ENCODE measurements around the gene KLLN.
"Not testable (repeated sequence)": the region's sequence is repeated elsewhere in the genome, so short reads cannot be mapped to it uniquely, and the experiment has no call there.

KLLN gene, protein sequence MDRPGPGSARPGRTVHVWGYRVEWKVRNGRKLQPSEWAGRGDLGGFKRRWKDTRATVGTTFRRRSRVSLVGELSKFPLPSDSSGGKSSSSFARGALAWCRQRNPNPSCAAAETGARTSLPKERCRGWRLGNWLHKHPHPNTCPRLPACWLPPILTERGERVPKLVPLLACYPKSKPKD

GRCh38 chr10:87863053-87863943 lies at the start of gene KLLN, which contains the start of gene PTEN:
Gene KLLN, minus strand, starts transcription at chr10:87863533. Its CDS starts 1,046 bp downstream, at chr10:87862487.
Gene PTEN, plus strand, starts transcription at chr10:87863625. Its CDS starts 845 bp downstream, at chr10:87864470.
- peak; percentile 83 to 84 for DNase-seq

DNA sequence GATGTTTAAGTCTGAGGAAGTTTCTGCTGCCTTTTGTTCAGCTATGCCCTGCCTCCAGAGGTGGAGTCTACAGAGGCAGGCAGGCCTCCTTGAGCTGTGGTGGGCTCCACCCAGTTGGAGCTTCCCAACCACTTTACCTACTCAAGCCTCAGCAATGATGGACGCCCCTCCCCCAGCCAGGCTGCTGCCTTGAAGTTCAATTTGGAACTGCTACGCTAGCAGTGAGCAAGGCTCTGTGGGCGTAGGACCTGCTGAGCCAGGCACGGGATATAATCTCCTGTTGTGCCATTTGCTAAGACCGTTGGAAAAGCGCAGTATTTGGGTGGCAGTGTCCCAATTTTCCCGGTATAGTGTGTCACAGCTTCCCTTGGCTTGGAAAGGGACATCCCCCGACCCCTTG lies 40.1 kb upstream of the KLLN start:
- not testable (repeated sequence) for DNase-seq

GRCh38 chr10:87897957-87898356 lies 34.6 kb upstream of the KLLN start:
- DNase-seq: not testable (repeated sequence)

DNA sequence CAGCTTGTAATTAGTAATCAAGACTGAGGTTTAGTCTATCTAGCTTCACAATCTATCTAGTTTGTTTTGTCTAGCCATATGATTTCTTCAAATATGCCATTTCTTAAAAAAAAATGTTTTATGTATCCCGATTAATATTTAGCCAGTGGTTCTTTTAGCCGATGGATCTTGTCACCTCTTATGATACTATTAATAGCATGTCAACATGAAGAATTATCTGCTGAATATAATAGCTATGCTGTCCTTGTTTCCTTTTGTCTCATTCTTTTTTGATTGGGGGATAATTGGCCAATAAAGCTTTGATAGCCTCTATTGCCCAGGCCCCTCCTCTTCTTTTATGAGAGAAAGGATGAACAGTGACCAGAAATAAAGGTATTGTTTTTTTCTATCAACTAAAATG lies 32.9 kb upstream of the KLLN start:
- no peak for DNase-seq

GRCh38 chr10:87895430-87895829 lies 32.1 kb upstream of the KLLN start:
- no peak for DNase-seq

- no peak for DNase-seq
Measured at GRCh38 chr10:87887548-87888289, 24.4 kb upstream of the KLLN start.

DNA sequence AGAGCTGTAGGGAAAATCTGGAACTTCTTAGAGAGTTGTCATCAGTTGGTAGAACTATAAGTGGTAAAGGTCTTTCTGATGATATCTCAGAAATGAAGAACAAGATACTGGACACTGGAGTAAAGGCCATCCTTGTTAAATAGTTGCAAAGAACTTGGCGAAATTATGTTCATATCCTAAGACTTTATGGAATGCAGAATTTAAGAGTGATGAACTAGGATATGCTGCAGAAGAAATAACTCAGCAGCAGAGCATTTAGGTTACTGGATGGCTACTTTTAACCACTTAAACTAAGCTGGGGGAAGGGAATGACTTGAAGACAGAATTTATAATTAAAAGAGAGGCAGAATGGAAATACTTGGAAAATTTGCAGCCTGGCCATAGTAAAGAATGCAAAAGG lies 23.8 kb upstream of the KLLN start:
- DNase-seq: no peak

GRCh38 chr10:87886635-87887034 lies 23.3 kb upstream of the KLLN start:
- no peak for DNase-seq

GRCh38 chr10:87882555-87883294 lies 19.4 kb upstream of the KLLN start:
- DNase-seq: no peak

- DNase-seq: not testable (repeated sequence)
Measured at GRCh38 chr10:87881373-87882059, 18.2 kb upstream of the KLLN start.

DNA sequence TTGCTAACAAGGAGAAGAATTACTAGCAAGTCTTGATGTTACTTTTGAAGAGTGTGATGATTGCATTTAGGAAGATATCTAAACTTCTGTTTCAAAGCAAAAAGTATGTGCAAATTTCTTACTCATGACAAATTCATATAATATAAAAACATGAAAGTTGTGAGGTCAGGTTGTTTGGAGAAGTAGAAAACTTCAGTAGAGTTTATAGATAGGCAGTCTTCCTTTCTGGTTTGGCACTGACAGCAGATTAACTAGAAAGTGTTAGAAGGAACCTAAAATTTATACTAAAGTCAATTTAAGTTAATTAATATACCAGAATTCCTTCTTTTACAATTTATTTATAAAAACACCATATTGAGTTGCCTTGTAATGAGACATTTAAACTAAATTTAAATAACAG lies 17.0 kb upstream of the KLLN start:
- DNase-seq: no peak

- no peak for DNase-seq
Measured at GRCh38 chr10:87878664-87879459, 15.5 kb upstream of the KLLN start.

GRCh38 chr10:87875929-87876571 lies 12.7 kb upstream of the KLLN start:
- no peak for DNase-seq

DNA sequence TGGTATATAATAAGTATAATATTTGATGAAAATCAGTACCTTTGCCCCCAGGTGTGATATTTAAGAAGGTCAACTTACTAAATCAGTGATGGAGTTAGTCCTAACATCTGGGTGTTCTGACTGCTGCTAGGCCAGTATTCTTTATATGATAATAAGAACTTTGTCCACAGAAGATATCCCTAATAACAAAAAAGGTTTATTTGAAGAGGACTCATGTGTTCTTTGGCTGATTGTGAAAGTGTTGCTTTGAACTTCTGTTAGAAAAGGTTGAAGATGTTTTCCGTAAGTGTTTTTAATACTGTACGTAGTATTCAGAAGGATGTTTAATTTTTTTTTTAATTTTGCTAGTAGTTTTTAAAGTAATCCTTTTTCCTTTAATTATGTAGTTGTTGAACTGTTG lies 10.3 kb upstream of the KLLN start:
- no peak for DNase-seq

DNA sequence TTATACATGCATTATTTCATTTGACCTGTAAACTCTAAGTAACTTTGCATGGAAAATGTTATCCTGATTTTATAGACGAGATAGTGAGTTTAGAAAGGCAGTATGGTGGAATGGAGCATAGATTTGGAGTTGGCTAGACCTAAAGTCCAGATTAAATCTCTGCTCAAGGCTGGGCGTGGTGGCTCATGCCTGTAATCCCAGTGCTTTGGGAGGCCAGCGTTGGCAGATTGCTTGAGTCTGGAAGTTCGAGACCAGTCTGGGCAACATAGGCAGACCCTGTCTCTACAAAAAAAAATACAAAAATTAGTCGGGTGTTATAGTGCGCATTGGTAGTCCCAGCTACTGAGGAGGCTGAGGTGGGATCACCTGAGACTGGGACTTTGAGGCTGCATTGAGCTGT lies 9.5 kb upstream of the KLLN start:
- DNase-seq: no peak

- no peak for DNase-seq
Measured at GRCh38 chr10:87869773-87870551, 6.6 kb upstream of the KLLN start.

DNA sequence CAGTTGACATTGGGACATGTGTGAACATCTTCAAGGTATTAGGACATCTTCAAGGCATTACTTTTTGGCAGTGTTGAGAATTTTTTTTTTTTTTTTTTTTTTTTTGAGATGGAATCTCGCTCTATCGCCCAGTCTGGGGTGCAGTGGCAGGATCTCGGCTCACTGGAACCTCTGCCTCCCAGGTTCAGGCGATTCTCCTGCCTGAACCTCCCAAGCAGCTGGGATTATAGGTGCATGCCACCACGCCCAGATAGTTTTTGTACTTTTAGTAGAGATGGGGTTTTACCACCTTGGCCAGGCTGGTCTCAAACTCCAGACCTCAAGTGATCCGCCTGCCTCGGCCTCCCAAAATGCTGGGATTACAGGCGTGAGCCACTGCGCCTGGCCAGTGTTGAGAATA lies 5.8 kb upstream of the KLLN start:
- DNase-seq: not testable (repeated sequence)

GRCh38 chr10:87868277-87868676 lies 4.9 kb upstream of the KLLN start:
- DNase-seq: no peak

GRCh38 chr10:87867453-87867852 lies 4.1 kb upstream of the KLLN start:
- DNase-seq: no peak

GRCh38 chr10:87866412-87866974 lies 3.2 kb upstream of the KLLN start:
- no peak for DNase-seq

All from stimulated activated CD4-positive, alpha-beta T cell treated with anti-CD3 and anti-CD28 coated beads, Interleukin-2, amount 100 ng/mL, for 24 hours (primary cell).